SK-N-SH (cell line): ENCODE results near the gene CAPS2. TPM values are rescaled to one million over a fixed set of nuclear protein-coding genes. Genes with fewer than 3 reads are reported as not detected.

Experiments used
- CTCF ChIA-PET: fragments of 300-600, 350-600 bp; formaldehyde crosslinking; extraction: SDS; loops from one replicate; lab custom pipeline; 2021; lab: Yijun Ruan, JAX
- POLR2A ChIA-PET: fragments of 350-600 bp; sonication (Branson Sonifier 250); formaldehyde crosslinking; extraction: SDS; loops from one replicate; lab custom pipeline; 2020; ENCODE audit warnings: antibody characterized with exemption, inconsistent platforms; lab: Yijun Ruan, JAX
- DNase-seq: peaks from one replicate; pipeline ENCODE4 v3.0.0; 2012
- H2AFZ ChIP-seq: fragments of 200-600 bp; sonication (generic); 2 replicates; pipeline ENCODE4 v1.8.1; 2016; ENCODE audit warnings: antibody characterized with exemption, mild to moderate bottlenecking, low read depth
- H3F3A ChIP-seq: fragments of 200-600 bp; sonication (generic); replicated peaks from 2 replicates; pipeline ENCODE3; 2016; ENCODE audit warnings: antibody characterized with exemption, mild to moderate bottlenecking; ENCODE audit not compliant: insufficient read depth
- H3K27ac ChIP-seq, 2 experiments: fragments of 200-500 bp in 1 of 2; fragments of 200-600 bp in 1 of 2; sonication (Bioruptor generic) in 1 of 2; sonication (generic), shearing (Covaris generic) in 1 of 2; 2 replicates each; pipeline versions ENCODE4 v1.5.1 to v1.6.1; 2014 to 2016; ENCODE audit warnings: low read depth in 2 of 2, inconsistent platforms in 1 of 2, low read length in 1 of 2, mild to moderate bottlenecking in 1 of 2, mixed read lengths in 1 of 2
- H3K27me3 ChIP-seq: fragments of 200-600 bp; sonication (generic), shearing (Covaris generic); 2 replicates; pipeline ENCODE4 v1.6.1; 2016; ENCODE audit warnings: mixed run types; ENCODE audit not compliant: insufficient read depth
- H3K36me3 ChIP-seq, 2 experiments: fragments of 200-500 bp in 1 of 2; fragments of 200-600 bp in 1 of 2; sonication (Bioruptor generic) in 1 of 2; sonication (generic) in 1 of 2; replicated peaks in 1 of 2; 2 replicates each; pipeline versions ENCODE3 to v1.5.1; 2014 to 2016; ENCODE audit warnings: low read length in 1 of 2, mild to moderate bottlenecking in 1 of 2; ENCODE audit not compliant: insufficient read depth in 2 of 2, control insufficient read depth in 1 of 2
- H3K4me1 ChIP-seq, 2 experiments: fragments of 200-500 bp in 1 of 2; fragments of 200-600 bp in 1 of 2; sonication (Bioruptor generic) in 1 of 2; sonication (generic), shearing (Covaris generic) in 1 of 2; 2 replicates each; pipeline versions ENCODE4 v1.5.1 to v1.6.1; 2014 to 2016; ENCODE audit warnings: low read depth in 1 of 2, low read length in 1 of 2, mixed run types in 1 of 2; ENCODE audit not compliant: insufficient read depth in 2 of 2, control insufficient read depth in 1 of 2
- H3K4me2 ChIP-seq: fragments of 200-600 bp; sonication (generic), shearing (Covaris generic); 2 replicates; pipeline ENCODE4 v1.6.1; 2017; ENCODE audit warnings: mixed run types
- H3K4me3 ChIP-seq, 2 experiments: fragments of 200-500 bp in 1 of 2; fragments of 200-600 bp in 1 of 2; sonication (Bioruptor generic) in 1 of 2; sonication (generic), shearing (Covaris generic) in 1 of 2; 2 replicates each; pipeline versions ENCODE4 v1.5.1 to v1.8.1; 2014 to 2016; ENCODE audit warnings: low read depth in 2 of 2, inconsistent platforms in 1 of 2, low read length in 1 of 2, mild to moderate bottlenecking in 1 of 2, mixed read lengths in 1 of 2, moderate library complexity in 1 of 2
- H3K79me2 ChIP-seq: fragments of 200-600 bp; sonication (generic); 2 replicates; pipeline ENCODE4 v1.8.1; 2017; ENCODE audit warnings: mild to moderate bottlenecking; ENCODE audit not compliant: insufficient read depth
- H3K9ac ChIP-seq: fragments of 200-600 bp; sonication (generic); 2 replicates; pipeline ENCODE4 v1.6.1; 2017; ENCODE audit warnings: mixed run types
- H3K9me2 ChIP-seq: fragments of 200-600 bp; sonication (generic); 2 replicates; pipeline ENCODE4 v1.6.1; 2017; ENCODE audit warnings: mixed run types
- H3K9me3 ChIP-seq: fragments of 200-600 bp; sonication (generic); 2 replicates; pipeline ENCODE4 v1.6.1; 2017; ENCODE audit warnings: mixed run types, mild to moderate bottlenecking, moderate library complexity
- H4K20me1 ChIP-seq: fragments of 200-600 bp; sonication (generic); 2 replicates; pipeline ENCODE4 v1.6.1; 2017; ENCODE audit warnings: mild to moderate bottlenecking, mixed run types; ENCODE audit not compliant: insufficient read depth
- CHD2 ChIP-seq: fragments of 150-350 bp; IDR thresholded peaks from 2 replicates; pipeline ENCODE4 v1.6.1; 2018; ENCODE audit warnings: low read length; ENCODE audit not compliant: partially characterized antibody
- ELF1 ChIP-seq: IDR thresholded peaks from 2 replicates; pipeline ENCODE4 v1.4.0; 2012
- EP300 ChIP-seq, 2 experiments: IDR thresholded peaks; 2 replicates each; pipeline versions ENCODE4 v1.4.0 to v1.6.1; 2012; ENCODE audit warnings: borderline replicate concordance in 1 of 2, low read depth in 1 of 2, low read length in 1 of 2
- FOSL2 ChIP-seq: IDR thresholded peaks from 2 replicates; pipeline ENCODE4 v1.4.0; 2012; ENCODE audit warnings: low read depth, mild to moderate bottlenecking, moderate library complexity, borderline replicate concordance
- FOXJ3 ChIP-seq: sonication (generic); formaldehyde crosslinking; IDR thresholded peaks from 2 replicates; pipeline ENCODE4 v1.5.1; 2020; ENCODE audit warnings: mild to moderate bottlenecking, missing genetic modification reagents
- FOXM1 ChIP-seq: IDR thresholded peaks from 2 replicates; pipeline ENCODE4 v1.4.0; 2012; ENCODE audit warnings: low read depth, mild to moderate bottlenecking
- GABPA ChIP-seq: IDR thresholded peaks from 2 replicates; pipeline ENCODE4 v1.4.0; 2012; ENCODE audit warnings: low read depth, mild to moderate bottlenecking
- GATA2 ChIP-seq: sonication (generic); formaldehyde crosslinking; IDR thresholded peaks from 2 replicates; pipeline ENCODE4 v1.5.0; 2020; ENCODE audit warnings: mild to moderate bottlenecking, missing genetic modification reagents
- IRF3 ChIP-seq: fragments of 150-350 bp; IDR thresholded peaks from 2 replicates; pipeline ENCODE4 v1.6.1; 2016; ENCODE audit warnings: mild to moderate bottlenecking, low read depth, low read length
- MEF2A ChIP-seq: IDR thresholded peaks from 2 replicates; pipeline ENCODE4 v1.4.0; 2012; ENCODE audit warnings: low read depth, borderline replicate concordance
- MXI1 ChIP-seq: IDR thresholded peaks from 2 replicates; pipeline ENCODE4 v1.6.1; 2012; ENCODE audit warnings: mild to moderate bottlenecking, low read depth, low read length, improper control_type of control experiment
- NFIC ChIP-seq: IDR thresholded peaks from 2 replicates; pipeline ENCODE4 v1.4.0; 2012; ENCODE audit warnings: borderline replicate concordance
- NRF1 ChIP-seq: IDR thresholded peaks from 2 replicates; pipeline ENCODE4 v1.6.1; 2012; ENCODE audit warnings: low read depth, mild to moderate bottlenecking, low read length
- PBX3 ChIP-seq: IDR thresholded peaks from 2 replicates; pipeline ENCODE4; 2012
- POLR2AphosphoS5 ChIP-seq: IDR thresholded peaks from 2 replicates; pipeline ENCODE4 v1.6.1; 2012; ENCODE audit warnings: low read depth, low read length
- RAD21 ChIP-seq: IDR thresholded peaks from 2 replicates; pipeline ENCODE4 v1.6.1; 2012; ENCODE audit warnings: mild to moderate bottlenecking, low read length
- RCOR1 ChIP-seq: fragments of 150-350 bp; IDR thresholded peaks from 2 replicates; pipeline ENCODE4 v1.6.1; 2017; ENCODE audit warnings: antibody characterized with exemption, low read length
- REST ChIP-seq: IDR thresholded peaks from 2 replicates; pipeline ENCODE4 v1.6.1; 2012; ENCODE audit warnings: mild to moderate bottlenecking, low read depth, low read length, moderate library complexity
- RFX5 ChIP-seq: IDR thresholded peaks from 2 replicates; pipeline ENCODE4 v1.6.1; 2012; ENCODE audit warnings: mild to moderate bottlenecking, improper control_type of control experiment, low read length
- RXRA ChIP-seq: IDR thresholded peaks from 2 replicates; pipeline ENCODE4 v1.4.0; 2012; ENCODE audit warnings: low read depth, mild to moderate bottlenecking, borderline replicate concordance
- SIN3A ChIP-seq: IDR thresholded peaks from 2 replicates; pipeline ENCODE4 v1.6.1; 2012; ENCODE audit warnings: low read depth, mild to moderate bottlenecking, low read length, moderate library complexity, borderline replicate concordance
- SMC3 ChIP-seq: IDR thresholded peaks from 2 replicates; pipeline ENCODE4 v1.6.1; 2012; ENCODE audit warnings: low read depth, low read length, improper control_type of control experiment
- TAF1 ChIP-seq: IDR thresholded peaks from 2 replicates; pipeline ENCODE4 v1.6.1; 2012; ENCODE audit warnings: low read depth, mild to moderate bottlenecking, low read length, moderate library complexity, borderline replicate concordance
- TCF12 ChIP-seq: IDR thresholded peaks from 2 replicates; pipeline ENCODE4 v1.4.0; 2012
- USF1 ChIP-seq: IDR thresholded peaks from 2 replicates; pipeline ENCODE4 v1.4.0; 2012; ENCODE audit warnings: low read depth, borderline replicate concordance
- YY1 ChIP-seq: IDR thresholded peaks from 2 replicates; pipeline ENCODE4 v1.4.0; 2012; ENCODE audit warnings: low read depth, mild to moderate bottlenecking
- WGBS: methylation state at CpG from one replicate; pipeline ENCODE4 v1.1.6; 2017; ENCODE audit warnings: low lambda C conversion rate; 5-methylcytosine and 5-hydroxymethylcytosine counted together
- polyA plus RNA-seq, 3 experiments: library from polyadenylated mRNA; depleted of rRNA; stranded (reverse); fragments of >200 nt; gene quantifications; 2 replicates each; pipeline ENCODE4 v1.2.3, GENCODE V29; 2012

Gene CAPS2
- polyA plus RNA-seq, 1 of the 3 experiments (the other 2 are of a cell fraction) = 5.7 TPM

GRCh38 chr12:75334384-75335030 is 4.4 kb upstream of the CAPS2 start, which contains the start of gene GLIPR1L1:
Gene GLIPR1L1, plus strand, starts transcription at chr12:75334670. Its CDS starts 59 bp downstream, at chr12:75334729.
- peaks cover 21% of the 10 kb centered on the region for H3F3A ChIP-seq
- H3K9me2 ChIP-seq = no peaks in the 10 kb centered on the region; the same call in 1 of the 2 replicates
- H3K9me3 ChIP-seq = no peaks in the 10 kb centered on the region
- no peaks in the 10 kb centered on the region for H3K36me3 ChIP-seq
- H3K4me1 ChIP-seq = peaks cover 0 to 6% of the 10 kb centered on the region in 2 experiments; a peak in 2 of 4 replicates
- peak within 1 kb of the TSS; percentile 49; the same call in 1 of the 2 replicates for H3K9ac ChIP-seq
- H3K27me3 ChIP-seq = no peaks in the 10 kb centered on the region
- CTCF ChIA-PET = interaction anchor here (0.6 to 2.3 kb wide), 17 partner anchors 8 to 171 kb away, joined by 3 to 14 read pairs (median 4); partner anchors contain the start of gene GLIPR1L2
- H4K20me1 ChIP-seq = no peaks in the 10 kb centered on the region
- H2AFZ ChIP-seq = peak within 1 kb of the TSS; percentile 71
- POLR2A ChIA-PET = interaction anchor here (1.5 kb wide), 1 partner anchor 56 kb away, joined by 4 read pairs; the partner anchor contains the start of gene GLIPR1L2
- peak within 1 kb of the TSS; percentile 67 for H3K4me2 ChIP-seq
- H3K4me3 ChIP-seq = peak within 1 kb of the TSS; percentile 56 to 57
- DNase-seq = peak; percentile 81
- no peaks in the 10 kb centered on the region for H3K79me2 ChIP-seq
- peak within 1 kb of the TSS; percentile 56 to 68 for H3K27ac ChIP-seq
- WGBS = 18% methylated on average over 12 of the region's 23 CpGs
- TF ChIP-seq RAD21 (peak; percentile 74), FOXJ3 (CRISPR knock-in tag) (no peak), GATA2 (peak; percentile 73), SMC3 (peak; percentile 77), POLR2AphosphoS5 (no peak; the same call in 1 of the 2 replicates), EP300 (IDR thresholded peaks at IDR 0.05; ENCODE audit: borderline replicate concordance in 1 of 2, low read depth in 1 of 2, low read length in 1 of 2) (peak in 1 of 2 experiments; percentile 25; a peak in 1 of 4 replicates), NFIC (no peak), FOSL2 (0 out of 2 replicates have a peak, but pooled peaks have one; percentile 2), REST (0 out of 2 replicates have a peak, but pooled peaks have one; percentile 21), USF1 (no peak), RFX5 (peak; percentile 57; the same call in 1 of the 2 replicates), GABPA (no peak), TCF12 (peak; percentile 60), CHD2 (peak; percentile 75), RXRA (no peak), FOXM1 (no peak), MXI1 (peak; percentile 83), YY1 (0 out of 2 replicates have a peak, but pooled peaks have one; percentile 5), NRF1 (no peak), ELF1 (no peak), MEF2A (no peak), RCOR1 (peak; percentile 70; the same call in 1 of the 2 replicates), TAF1 (no peak), IRF3 (no peak), PBX3 (no peak; the same call in 1 of the 2 replicates), SIN3A (0 out of 2 replicates have a peak, but pooled peaks have one; percentile 27)
